Vagina (tissue), 2 donors: ENCODE results near the gene ANKRD60.

Experiments
- POLR2A ChIP-seq, 2 donors: fragments of 450-650 bp; IDR thresholded peaks; one replicate each; pipeline ENCODE4 v1.6.1; 2017; ENCODE audit warnings: antibody characterized with exemption in 2 of 2, mild to moderate bottlenecking in 2 of 2, moderate library complexity in 2 of 2
- POLR2AphosphoS5 ChIP-seq, 2 donors: sonication (generic); formaldehyde crosslinking; IDR thresholded peaks; one replicate each; pipeline ENCODE4 v1.9.0; 2017; ENCODE audit warnings: antibody characterized with exemption in 2 of 2, mild to moderate bottlenecking in 2 of 2, low read depth in 1 of 2; ENCODE audit not compliant: insufficient read depth in 1 of 2
- TF ChIP-seq, protein P1 (sequence below), 3 experiments: fragments of 450-650 bp in 2 of 3; fragments of 200-600 bp in 1 of 3; sonication (generic) in 1 of 3; IDR thresholded peaks; one replicate each; pipeline ENCODE4 v1.5.1; 2017 to 2019; ENCODE audit warnings: antibody characterized with exemption in 3 of 3, mild to moderate bottlenecking in 2 of 3, moderate library complexity in 2 of 3

DNA sequence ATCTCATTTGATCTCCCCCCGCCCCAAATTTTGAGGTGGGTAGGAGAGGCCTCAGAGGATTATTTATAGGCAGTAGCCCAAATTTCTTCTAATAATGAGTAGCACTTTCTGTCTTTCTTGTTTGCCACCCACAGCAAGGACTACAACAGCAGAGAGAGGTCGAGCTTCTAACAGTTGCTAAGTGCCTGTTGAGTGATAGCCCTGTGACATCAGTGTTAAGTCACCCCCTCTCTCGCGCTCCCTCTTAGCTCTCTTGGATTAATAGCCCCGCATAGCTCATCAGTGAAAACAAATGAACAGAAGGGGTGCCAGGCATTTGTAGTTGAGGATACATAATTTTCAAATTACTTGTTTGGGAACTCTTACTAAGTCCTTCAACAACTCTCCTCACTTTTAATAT is 3.5 kb downstream of the ANKRD60 start:
- TF ChIP-seq, protein P1, sequence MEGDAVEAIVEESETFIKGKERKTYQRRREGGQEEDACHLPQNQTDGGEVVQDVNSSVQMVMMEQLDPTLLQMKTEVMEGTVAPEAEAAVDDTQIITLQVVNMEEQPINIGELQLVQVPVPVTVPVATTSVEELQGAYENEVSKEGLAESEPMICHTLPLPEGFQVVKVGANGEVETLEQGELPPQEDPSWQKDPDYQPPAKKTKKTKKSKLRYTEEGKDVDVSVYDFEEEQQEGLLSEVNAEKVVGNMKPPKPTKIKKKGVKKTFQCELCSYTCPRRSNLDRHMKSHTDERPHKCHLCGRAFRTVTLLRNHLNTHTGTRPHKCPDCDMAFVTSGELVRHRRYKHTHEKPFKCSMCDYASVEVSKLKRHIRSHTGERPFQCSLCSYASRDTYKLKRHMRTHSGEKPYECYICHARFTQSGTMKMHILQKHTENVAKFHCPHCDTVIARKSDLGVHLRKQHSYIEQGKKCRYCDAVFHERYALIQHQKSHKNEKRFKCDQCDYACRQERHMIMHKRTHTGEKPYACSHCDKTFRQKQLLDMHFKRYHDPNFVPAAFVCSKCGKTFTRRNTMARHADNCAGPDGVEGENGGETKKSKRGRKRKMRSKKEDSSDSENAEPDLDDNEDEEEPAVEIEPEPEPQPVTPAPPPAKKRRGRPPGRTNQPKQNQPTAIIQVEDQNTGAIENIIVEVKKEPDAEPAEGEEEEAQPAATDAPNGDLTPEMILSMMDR (IDR thresholded peaks at IDR 0.05): no peak
- TF ChIP-seq POLR2A (IDR thresholded peaks at IDR 0.05): no peak
- no peak for TF ChIP-seq POLR2AphosphoS5 (IDR thresholded peaks at IDR 0.05; ENCODE audit: insufficient read depth in 1 of 2, low read depth in 1 of 2)
